ENCODE results near the gene IL22RA2. TPM values are rescaled to one million over a fixed set of nuclear protein-coding genes. Genes with fewer than 3 reads are reported as not detected.

Gene IL22RA2, protein sequence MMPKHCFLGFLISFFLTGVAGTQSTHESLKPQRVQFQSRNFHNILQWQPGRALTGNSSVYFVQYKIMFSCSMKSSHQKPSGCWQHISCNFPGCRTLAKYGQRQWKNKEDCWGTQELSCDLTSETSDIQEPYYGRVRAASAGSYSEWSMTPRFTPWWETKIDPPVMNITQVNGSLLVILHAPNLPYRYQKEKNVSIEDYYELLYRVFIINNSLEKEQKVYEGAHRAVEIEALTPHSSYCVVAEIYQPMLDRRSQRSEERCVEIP
- not detected for total RNA-seq

DNA sequence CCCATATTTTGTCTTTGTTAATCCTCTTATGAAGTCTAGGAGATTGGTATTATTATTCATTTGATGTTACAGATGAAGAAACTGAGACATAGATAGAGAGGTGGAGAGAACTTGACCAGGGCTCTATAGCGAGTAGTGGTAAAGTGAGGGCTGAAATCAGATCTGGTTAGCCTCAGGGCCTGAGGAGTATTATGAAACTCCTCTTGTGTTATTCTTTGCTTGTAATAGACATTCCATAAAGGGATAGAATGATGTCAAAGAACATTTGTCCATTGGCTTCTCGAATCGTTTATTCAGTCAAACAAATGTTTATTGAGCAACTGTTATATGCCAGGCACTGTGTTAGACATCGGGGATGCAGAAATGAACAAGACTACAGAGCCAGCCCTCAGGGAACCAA is at the start of gene IL22RA2:
Gene IL22RA2 (minus strand): TSS at position 144 of the 400 bp plus-strand sequence. CDS start 11,895 bp downstream, outside the sequence.
- no peaks in the 10 kb centered on the region for H3K36me3 ChIP-seq
- no peak within 1 kb of the TSS for H3K27ac ChIP-seq
- no peak for TF ChIP-seq POLR2A (IDR thresholded peaks at IDR 0.05)
- TF ChIP-seq, protein P1, sequence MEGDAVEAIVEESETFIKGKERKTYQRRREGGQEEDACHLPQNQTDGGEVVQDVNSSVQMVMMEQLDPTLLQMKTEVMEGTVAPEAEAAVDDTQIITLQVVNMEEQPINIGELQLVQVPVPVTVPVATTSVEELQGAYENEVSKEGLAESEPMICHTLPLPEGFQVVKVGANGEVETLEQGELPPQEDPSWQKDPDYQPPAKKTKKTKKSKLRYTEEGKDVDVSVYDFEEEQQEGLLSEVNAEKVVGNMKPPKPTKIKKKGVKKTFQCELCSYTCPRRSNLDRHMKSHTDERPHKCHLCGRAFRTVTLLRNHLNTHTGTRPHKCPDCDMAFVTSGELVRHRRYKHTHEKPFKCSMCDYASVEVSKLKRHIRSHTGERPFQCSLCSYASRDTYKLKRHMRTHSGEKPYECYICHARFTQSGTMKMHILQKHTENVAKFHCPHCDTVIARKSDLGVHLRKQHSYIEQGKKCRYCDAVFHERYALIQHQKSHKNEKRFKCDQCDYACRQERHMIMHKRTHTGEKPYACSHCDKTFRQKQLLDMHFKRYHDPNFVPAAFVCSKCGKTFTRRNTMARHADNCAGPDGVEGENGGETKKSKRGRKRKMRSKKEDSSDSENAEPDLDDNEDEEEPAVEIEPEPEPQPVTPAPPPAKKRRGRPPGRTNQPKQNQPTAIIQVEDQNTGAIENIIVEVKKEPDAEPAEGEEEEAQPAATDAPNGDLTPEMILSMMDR (IDR thresholded peaks at IDR 0.05) = no peak
- no peaks in the 10 kb centered on the region for H3K9me3 ChIP-seq
- H3K27me3 ChIP-seq = no peaks in the 10 kb centered on the region
- H3K4me1 ChIP-seq = no peaks in the 10 kb centered on the region
- H3K4me3 ChIP-seq = no peak within 1 kb of the TSS
- DNase-seq = no peak
- intact Hi-C loops (cut with DNase I; ENCODE audit: low total_unique reads) = no loop called here

DNA sequence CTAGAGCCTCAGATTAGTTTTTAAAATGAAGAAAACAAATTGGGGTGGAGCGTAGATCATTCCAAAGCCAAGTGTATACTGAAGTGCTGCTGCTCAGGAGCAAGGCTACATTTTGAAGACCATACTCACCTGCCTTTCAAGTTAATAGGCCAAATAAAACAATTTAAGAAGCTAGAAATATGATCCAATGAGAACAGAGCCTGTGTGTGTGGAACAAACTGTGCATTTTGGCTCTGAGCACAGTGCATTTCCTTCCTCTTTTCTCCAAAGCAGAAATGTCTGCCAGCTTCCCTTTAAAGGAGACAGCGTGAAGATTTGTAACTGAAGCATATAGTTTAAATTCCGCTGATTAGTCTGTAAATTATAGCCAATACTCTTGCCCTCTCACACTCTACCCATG is 48.9 kb upstream of the IL22RA2 start:
- Histone ChIP-seq H3K4me1 (no peaks in the 10 kb centered on the region), H3K27ac (peak overlapping the region; percentile 30 to 66)
- intact Hi-C loops (cut with DNase I; ENCODE audit: low total_unique reads) = no loop called here

DNA sequence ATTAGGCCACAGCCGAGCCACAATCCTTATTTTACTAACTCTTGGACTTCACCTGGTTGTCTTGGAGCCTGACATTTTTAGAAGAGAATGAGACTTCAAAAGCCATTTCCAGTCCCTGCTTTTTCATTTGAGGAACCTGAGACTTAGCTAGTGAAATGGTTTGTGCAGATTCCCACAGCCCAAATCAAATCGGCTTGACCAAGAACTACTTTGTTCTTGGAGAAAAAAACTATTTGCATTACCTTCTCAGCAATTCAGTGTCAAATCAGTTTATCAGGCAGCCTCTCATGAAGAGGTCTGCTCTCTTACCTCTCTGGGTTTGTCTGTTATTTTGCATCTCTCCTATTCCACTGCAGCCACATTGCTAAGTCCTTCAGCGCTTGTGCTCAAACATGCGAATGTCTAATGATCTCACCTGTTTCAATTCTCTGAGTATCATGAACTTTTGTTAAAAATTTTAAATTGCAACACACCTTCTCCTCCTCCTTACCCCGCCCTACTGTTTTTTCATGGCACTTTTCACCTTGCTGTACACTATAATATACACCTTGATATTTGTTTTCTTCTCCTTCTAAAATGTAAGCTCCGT is 46.3 kb upstream of the IL22RA2 start:
- intact Hi-C loops (cut with DNase I; ENCODE audit: low total_unique reads) = no loop called here
- H3K4me1 ChIP-seq = no peaks in the 10 kb centered on the region
- no peaks in the 10 kb centered on the region for H3K27me3 ChIP-seq
- no peak for DNase-seq
- no peaks in the 10 kb centered on the region for H3K9me3 ChIP-seq
- TF ChIP-seq, protein P1 (IDR thresholded peaks at IDR 0.05) = no peak
- TF ChIP-seq POLR2A (IDR thresholded peaks at IDR 0.05) = no peak
- peak overlapping the region; percentile 94 to 97 for H3K27ac ChIP-seq
- H3K4me3 ChIP-seq = peak overlapping the region; percentile 83 to 84
- H3K36me3 ChIP-seq = no peaks in the 10 kb centered on the region

More for the DNA sequence above, 48.9 kb upstream of the IL22RA2 start:
- H3K9me3 ChIP-seq = no peaks in the 10 kb centered on the region
- peak in 1 of 2 donors; percentile 16 for TF ChIP-seq POLR2A (IDR thresholded peaks at IDR 0.05)
- TF ChIP-seq, protein P1 (IDR thresholded peaks at IDR 0.05) = no peak
- no peak for DNase-seq
- H3K36me3 ChIP-seq = no peaks in the 10 kb centered on the region
- no peaks in the 10 kb centered on the region for H3K27me3 ChIP-seq
- no peak overlapping the region for H3K4me3 ChIP-seq

DNA sequence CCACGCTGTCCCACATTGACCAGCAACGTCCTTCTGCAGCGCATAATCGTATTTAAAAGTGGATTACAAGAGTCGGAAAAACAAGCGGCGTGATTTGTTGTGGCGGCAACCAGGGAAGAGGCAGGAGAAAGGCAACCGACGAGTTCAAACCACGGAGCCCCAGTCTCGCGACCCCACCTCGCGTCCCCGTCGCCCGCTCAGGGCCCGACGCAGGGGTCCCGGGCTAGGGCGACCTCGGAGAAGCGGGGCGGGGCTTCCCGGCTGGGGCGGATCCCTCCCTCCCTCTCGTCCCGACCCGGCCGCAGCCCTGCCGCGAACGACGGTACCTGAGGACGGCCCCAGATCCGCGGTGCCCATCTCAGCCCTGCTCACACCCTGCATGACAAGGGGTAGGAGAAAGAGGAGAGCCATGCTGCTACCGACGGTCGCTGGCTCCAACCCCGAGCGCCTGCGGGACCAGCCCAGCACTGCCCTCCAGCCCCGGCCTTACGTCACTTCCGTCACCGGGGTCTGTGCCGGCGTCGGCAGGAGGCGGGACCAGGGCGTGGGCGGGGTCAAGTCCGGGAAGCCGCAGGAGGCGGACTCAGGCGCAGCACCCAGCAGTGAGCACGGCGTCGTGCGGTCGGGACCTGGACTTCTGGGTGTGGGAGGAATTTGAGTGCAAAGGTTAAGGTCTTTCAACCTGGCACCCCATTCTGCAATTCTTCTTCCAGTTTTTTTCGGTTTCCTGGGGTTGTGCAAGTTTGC is 45.6 kb upstream of the IL22RA2 start, which contains the start of gene IFNGR1:
Gene IFNGR1 (minus strand): TSS at position 469 of the 747 bp plus-strand sequence. CDS start 58 bp downstream, at position 411.
- Histone ChIP-seq H3K27ac (peak within 1 kb of the TSS; percentile 94 to 97), H3K4me3 (peak within 1 kb of the TSS; percentile 83 to 84), H3K9me3 (no peaks in the 10 kb centered on the region), H3K36me3 (no peaks in the 10 kb centered on the region), H3K27me3 (no peaks in the 10 kb centered on the region), H3K4me1 (no peaks in the 10 kb centered on the region)
- peak; percentile 95 to 98 for DNase-seq
- TF ChIP-seq POLR2A (IDR thresholded peaks at IDR 0.05) = peak; percentile 95 to 98
- TF ChIP-seq, protein P1 (IDR thresholded peaks at IDR 0.05) = peak in 1 of 4 experiments; percentile 8
- intact Hi-C loops (cut with DNase I; ENCODE audit: low total_unique reads) = no loop called here

All from uterus (tissue), 4 donors.